HG02870 (cell line): ENCODE measurements around the gene SAP25.

Experiments
- ATAC-seq: cut with Tn5 transposase; IDR thresholded peaks from one replicate; pipeline ENCODE4 v1.9.1; 2021; ENCODE audit warnings: mild to moderate bottlenecking, moderate library complexity; ENCODE audit not compliant: unreplicated experiment

SAP25 gene

GRCh38 chr7:100598425-100598824 is 24.7 kb upstream of the SAP25 start:
- no peak for ATAC-seq

DNA sequence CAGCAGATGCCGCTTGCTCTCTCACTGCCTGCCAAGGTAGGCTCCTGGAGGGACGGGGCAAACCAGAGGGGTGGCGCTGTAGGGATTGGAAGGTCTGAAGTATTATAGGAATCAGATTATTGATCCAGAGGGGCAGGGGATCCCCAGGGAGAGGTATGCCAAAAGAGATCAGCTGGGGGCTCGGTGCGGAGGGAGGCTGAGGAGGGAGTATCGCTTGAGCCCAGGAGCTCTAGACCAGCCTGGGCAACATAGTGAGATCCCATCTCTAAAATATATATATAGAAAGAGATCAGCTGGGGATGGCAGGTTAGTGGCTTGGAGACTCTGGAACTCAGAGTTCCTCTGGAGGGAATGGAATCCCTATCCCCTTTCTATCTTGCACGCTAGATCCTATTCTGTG is 21.5 kb upstream of the SAP25 start:
- ATAC-seq, result no peak

DNA sequence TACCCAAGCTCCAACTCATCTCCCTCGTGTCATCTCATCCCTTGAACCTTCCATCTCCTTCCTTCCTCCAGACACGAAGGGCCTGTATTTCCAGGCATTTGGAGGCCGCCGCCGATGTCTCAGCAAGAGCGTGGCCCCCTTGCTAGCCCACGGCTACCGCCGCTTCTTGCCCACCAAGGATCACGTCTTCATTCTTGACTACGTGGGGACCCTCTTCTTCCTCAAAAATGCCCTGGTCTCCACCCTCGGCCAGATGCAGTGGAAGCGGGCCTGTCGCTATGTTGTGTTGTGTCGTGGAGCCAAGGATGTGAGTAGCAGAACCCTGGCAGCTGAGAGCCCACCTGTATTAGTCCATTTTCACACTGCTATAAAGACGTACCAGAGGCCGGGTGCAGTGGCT is 17.9 kb upstream of the SAP25 start:
- no peak for ATAC-seq

GRCh38 chr7:100590077-100590737 is 16.5 kb upstream of the SAP25 start:
- no peak for ATAC-seq

GRCh38 chr7:100589341-100589947 is 15.7 kb upstream of the SAP25 start:
- ATAC-seq, result no peak

- ATAC-seq, result no peak
Observed at GRCh38 chr7:100588438-100588837, 14.7 kb upstream of the SAP25 start.

GRCh38 chr7:100586266-100587025 is 12.7 kb upstream of the SAP25 start, which contains the start of gene FBXO24:
TSS of gene FBXO24 (plus strand) at chr7:100586328. CDS start at chr7:100586626, 298 bp downstream.
- ATAC-seq, result peak; percentile 87

DNA sequence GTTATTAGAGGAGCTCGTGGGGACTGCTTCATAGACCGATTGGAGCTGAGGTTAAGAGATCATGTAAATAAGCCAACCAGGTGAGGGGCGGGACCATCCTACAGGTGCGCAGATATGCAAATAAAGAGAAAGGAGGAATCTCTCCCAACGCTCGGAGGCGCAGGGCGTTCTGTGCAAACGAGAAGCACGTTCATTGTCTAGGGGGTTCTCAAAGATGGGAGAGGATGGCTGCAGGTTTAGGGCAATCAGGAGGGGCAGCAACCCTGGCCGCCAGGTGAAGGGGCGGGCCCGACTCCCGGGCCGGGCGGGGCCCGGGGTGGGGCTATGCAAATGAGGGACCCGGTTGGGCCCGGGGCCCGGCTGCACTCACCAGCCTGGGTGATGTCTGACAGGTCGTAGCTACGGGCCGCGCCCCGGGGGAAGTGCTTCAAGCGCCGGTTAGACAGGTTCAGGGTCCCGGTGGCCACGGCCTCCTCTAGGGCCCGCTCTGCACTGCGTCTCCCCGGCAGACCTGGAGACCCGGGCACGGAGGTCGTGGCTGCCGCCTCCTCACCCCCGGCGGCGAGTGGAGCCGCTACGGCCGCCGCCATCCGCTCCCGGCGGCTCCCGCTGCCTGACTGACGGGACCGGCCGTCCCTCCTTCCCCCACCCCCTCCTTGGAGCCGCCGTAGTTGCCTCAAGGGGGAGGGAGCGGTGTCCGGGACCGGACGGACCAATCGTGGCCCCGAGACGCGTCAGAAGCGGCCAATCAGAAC is 12.0 kb upstream of the SAP25 start, which contains the start of gene LRCH4:
LRCH4 (minus strand) TSS at position 619 of the 755 bp plus-strand sequence; CDS start at position 590, 29 bp downstream.
- peak; percentile 14 for ATAC-seq

DNA sequence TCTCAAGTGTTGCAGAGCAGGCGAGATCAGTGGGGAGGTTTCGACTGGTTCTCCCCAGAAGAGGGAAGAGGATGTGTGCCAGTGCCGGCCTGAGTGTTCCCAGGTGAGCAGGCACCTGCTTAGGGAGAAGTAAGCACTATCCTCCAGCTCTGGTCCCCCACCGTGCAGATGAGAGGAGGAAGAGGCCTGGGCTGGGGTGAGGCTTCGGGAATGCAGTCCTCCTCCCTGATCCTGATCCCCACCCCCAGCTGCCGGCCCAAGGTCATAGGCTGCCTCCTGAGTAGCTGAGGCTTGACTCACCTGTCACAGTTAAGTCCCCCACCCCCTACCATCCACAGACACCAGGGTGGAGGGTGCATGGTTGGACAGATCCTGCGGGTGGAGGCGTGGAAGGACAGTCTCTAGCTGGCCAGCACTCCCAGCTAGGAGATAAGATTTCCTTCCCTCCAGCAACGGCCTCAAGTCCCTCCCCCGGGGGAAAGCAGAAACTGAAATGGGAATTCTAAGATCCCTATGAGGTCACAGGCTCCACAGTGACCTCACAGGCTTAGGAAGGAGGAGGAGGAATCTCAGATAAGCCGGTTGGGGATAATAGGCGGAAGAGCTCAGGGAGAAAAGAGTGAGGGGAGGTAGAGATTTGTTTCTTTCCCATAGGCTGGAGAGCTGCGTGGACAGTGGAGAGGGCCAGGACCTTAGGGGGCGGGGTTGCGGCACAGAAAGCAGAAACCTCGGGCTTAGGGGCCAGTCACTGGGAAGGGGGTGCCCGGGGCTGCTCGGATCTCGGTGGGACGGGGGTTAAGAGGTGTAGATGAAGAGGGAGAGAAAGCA is 11.2 kb upstream of the SAP25 start:
- ATAC-seq, result no peak

- ATAC-seq, result no peak
Observed at GRCh38 chr7:100584054-100584682, 10.5 kb upstream of the SAP25 start.

DNA sequence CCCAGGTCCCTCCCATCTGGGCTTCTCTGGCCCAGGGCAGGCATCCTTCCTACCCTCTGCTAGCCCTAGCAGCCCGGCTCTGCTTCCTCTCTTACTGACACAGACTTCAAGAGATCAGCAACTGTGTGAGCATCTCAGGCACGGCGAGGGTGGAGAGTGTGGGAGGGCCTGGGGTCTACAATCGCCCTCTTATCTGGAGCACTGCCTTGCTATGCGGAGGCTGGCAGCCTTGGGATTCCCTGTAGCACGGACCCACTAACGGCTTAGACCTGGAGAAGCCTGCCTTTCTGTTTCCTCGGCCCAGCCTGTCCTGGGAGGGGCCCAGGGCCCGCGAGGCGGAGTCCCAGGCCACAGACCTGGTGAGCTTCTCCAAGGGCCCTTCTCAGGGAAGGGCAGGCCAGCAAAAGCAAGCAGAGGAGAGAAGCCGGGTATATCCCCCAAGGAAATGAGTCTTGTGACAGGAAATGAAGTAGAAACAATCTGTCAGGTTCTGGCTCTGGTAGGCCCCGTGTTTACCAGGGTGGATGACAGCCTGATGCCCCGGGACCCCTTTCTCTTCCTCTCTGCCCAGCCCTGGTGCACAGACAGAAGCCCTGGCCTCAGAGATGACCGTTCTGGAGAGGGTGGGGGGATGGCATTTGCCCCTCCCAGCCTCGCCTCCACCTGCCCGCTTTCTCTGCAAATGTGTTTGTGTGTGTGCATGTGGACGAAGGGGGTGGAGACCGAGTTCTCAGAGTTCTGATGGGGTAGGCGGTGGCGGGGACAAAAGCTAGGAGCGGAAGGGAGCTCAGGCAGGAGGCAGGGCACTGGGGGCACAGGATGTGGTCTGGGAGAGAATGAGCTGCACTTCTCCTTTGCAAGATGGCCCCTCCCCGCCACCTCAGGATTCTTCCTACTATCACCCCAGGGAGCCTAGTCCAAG is 9.7 kb upstream of the SAP25 start:
- ATAC-seq, result no peak

- no peak for ATAC-seq
Observed at GRCh38 chr7:100582650-100583049, 8.9 kb upstream of the SAP25 start.

- no peak for ATAC-seq
Observed at GRCh38 chr7:100582041-100582579, 8.4 kb upstream of the SAP25 start.

DNA sequence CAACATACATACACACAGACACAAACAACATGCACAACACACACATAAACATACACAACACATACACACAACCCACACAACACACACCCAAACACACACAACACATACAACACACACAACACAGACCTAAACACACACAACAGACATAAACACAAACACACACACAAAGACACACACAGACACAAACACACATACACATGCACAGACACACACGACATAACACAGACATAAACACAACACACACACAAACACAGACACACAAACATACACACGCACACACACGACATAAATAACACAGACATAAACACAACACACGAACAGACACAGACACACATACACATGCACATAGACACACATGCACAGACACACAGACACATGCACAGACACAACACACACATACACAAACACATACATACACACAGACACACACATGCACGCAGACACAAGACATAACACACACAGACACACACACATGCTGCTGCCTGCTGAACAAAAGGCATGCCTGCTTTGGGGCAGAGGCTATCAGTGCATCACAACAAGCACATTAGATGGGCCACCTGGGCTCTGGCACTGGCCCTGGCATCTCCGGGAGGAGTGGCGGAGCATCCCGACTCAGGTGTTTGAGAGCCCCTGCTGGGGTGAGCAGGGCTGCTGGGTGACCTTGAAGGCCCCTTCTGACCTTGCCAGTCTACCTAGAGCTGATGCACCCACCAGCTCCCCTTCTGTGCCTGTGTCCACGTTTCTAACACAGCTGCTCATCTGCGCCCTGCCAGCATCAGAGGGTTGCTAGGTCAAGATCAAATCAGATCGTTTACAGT is 7.0 kb upstream of the SAP25 start:
- no peak for ATAC-seq

DNA sequence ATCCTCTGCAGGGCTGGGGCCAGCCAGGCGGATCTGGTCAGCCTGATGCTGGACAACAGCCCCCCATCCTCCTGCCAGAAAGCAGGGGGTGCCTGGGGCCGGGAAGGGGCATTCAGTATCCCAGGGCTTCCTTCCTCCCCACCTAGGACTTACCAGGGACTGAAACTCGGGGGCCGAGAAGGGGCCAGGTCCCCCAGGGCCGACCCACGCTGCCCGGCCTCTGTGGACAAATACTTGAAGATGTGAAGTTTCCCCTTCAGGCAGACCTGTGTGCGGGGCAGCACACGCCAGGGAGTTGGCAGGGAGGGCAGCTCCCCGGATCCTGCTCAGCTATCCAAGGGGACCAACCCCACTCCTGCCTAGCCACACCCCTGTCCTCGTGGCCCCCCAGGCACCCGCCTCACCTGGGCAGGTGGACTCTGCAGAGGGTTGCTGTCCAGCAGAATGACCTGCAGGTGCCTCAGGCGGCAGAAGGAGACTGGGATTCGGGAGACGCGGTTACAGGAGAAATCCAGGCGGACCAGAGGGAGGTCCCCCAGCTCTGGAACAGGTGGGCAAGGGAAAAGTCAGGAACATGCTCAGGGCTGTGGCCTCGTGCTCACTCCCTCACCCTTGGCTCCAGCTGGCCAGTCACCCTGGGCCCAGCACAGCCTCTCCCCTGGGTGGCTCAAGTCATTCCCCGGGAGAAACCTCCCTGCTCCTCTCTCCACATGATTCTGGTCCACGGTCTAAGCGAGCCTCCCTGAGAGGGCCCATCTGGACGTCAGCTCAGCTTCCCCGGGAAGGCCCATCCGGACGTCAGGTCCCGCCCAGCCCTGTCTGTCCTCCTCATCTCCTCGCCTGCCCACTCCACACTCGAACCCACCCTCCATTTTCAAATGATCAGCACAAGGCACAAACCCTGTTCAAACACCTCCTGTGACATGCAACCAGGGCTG is 4.8 kb upstream of the SAP25 start:
- ATAC-seq, result no peak

DNA sequence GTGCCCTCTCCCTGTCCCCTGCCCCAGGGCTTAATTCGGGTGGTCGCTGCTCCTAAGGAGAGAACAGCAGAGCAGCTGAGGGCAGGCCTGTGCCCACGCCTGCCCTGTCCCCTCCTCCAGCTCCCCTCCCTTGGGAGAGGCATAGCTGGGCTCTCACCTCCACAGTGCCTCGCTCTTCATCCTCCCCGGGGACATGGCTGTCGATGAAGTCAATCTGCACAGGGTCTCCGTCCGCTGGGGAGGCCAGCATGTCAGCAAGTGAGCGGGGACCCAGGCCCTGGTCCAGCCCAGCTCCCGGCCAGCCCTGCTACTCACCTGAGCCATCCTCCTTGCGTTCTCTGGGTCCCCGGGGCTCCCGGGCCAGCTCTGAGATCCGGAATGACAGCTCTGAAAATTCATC is 3.8 kb upstream of the SAP25 start:
- no peak for ATAC-seq

DNA sequence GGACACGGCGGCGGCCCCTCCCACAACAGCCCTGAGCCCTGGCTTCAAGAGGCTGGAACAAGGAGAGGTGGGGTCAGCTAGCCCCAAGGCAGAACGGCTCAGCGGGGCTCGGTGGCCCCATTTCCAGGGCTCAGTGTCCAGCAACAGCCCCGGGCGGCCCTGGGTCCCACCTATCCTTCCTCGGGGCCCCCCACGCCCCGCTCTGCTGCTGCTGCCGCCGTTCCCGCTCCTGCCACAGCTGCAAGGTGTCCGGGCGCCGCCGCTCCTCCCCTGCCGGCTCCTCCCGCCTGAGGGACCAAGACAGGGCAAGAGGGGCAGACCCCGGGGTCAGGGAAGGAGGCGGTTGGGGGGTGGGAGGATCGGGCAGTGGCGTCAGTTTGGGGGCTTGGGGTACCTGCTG is 3.4 kb upstream of the SAP25 start:
- ATAC-seq, result no peak
